WERI-Rb-1 (cell line): ENCODE results near the gene MARCO.
A peak's percentile ranks its signal among the peaks of the same experiment; 100 is the strongest.

ENCODE experiments used
- DNase-seq: peaks from one replicate; pipeline ENCODE4 v3.0.0-alpha.2; 2020
- H3K27ac ChIP-seq: fragments of 250-450 bp; sonication (Bioruptor Pico); 2 replicates; pipeline ENCODE4 v1.5.1; 2020; ENCODE audit warnings: mild to moderate bottlenecking, moderate library complexity
- H3K27me3 ChIP-seq: fragments of 250-450 bp; sonication (Bioruptor Pico); 2 replicates; pipeline ENCODE4 v1.5.1; 2021; ENCODE audit warnings: mild to moderate bottlenecking, low read depth, moderate library complexity; ENCODE audit not compliant: insufficient read depth, severe bottlenecking
- H3K36me3 ChIP-seq: fragments of 250-450 bp; sonication (Bioruptor Pico); 2 replicates; pipeline ENCODE4 v1.5.1; 2020; ENCODE audit warnings: mild to moderate bottlenecking, moderate library complexity
- H3K4me3 ChIP-seq: 2 replicates; pipeline ENCODE4 v1.5.1; 2011; ENCODE audit warnings: low read depth, mild to moderate bottlenecking, control low read depth, low read length
- H3K9me3 ChIP-seq: fragments of 250-450 bp; sonication (Bioruptor Pico); 2 replicates; pipeline ENCODE4 v1.5.1; 2021; ENCODE audit warnings: mild to moderate bottlenecking, moderate library complexity; ENCODE audit not compliant: severe bottlenecking
- TF ChIP-seq, protein P1 (sequence below): IDR thresholded peaks from 2 replicates; pipeline ENCODE4 v1.5.1; 2011; ENCODE audit warnings: low read depth, mild to moderate bottlenecking, control low read depth, inconsistent platforms, low read length

Gene MARCO

DNA sequence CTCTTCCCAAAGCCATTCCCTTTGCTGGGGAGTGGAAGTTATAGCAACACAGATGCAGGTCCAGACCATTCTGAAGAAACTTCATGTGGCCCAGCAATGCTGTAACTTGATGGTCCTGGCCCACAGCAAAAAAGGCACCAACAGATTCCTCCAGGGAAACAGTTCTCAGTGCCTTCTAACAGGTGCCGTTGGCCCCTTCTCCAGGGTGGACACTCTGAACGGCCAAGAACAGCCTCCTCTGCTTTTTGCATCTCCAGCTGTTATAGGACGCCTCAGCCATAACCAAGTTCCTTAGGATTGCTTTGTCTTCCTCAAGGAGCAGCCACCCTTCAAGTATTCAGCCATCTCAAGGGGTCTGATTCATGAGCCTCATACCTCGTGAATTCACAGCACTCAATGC is 38.0 kb downstream of the MARCO start:
- H3K27me3 ChIP-seq: no peaks in the 10 kb centered on the region
- H3K27ac ChIP-seq: 0 out of 2 replicates have a peak overlapping the region, but pooled peaks have one; percentile 10
- no peak overlapping the region for H3K4me3 ChIP-seq
- DNase-seq: no peak
- TF ChIP-seq, protein P1, sequence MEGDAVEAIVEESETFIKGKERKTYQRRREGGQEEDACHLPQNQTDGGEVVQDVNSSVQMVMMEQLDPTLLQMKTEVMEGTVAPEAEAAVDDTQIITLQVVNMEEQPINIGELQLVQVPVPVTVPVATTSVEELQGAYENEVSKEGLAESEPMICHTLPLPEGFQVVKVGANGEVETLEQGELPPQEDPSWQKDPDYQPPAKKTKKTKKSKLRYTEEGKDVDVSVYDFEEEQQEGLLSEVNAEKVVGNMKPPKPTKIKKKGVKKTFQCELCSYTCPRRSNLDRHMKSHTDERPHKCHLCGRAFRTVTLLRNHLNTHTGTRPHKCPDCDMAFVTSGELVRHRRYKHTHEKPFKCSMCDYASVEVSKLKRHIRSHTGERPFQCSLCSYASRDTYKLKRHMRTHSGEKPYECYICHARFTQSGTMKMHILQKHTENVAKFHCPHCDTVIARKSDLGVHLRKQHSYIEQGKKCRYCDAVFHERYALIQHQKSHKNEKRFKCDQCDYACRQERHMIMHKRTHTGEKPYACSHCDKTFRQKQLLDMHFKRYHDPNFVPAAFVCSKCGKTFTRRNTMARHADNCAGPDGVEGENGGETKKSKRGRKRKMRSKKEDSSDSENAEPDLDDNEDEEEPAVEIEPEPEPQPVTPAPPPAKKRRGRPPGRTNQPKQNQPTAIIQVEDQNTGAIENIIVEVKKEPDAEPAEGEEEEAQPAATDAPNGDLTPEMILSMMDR: no peak
- no peaks in the 10 kb centered on the region for H3K36me3 ChIP-seq
- H3K9me3 ChIP-seq: peaks cover 9% of the 10 kb centered on the region

DNA sequence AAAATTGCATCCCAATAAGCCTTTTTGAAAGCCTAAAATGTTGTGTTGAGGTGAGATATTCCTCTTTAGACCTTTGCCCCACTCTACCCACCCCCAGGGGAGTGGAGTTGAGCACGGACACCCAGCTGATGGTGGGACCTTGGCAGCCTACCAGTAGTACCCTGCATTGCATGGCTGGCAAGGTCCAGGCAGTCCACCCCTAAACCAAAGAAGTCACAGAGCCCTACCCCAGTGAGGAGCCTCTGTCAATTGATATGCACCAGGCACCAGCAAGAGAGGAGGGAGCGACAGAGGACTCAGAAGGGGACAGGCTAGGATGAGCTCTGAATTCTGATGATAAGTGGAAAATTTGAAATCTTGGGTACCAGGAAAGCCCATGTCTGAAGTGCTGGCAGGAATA is 38.6 kb downstream of the MARCO start:
- TF ChIP-seq, protein P1: no peak
- Histone ChIP-seq H3K27ac (0 out of 2 replicates have a peak overlapping the region, but pooled peaks have one; percentile 10), H3K36me3 (no peaks in the 10 kb centered on the region), H3K27me3 (no peaks in the 10 kb centered on the region), H3K4me3 (no peak overlapping the region), H3K9me3 (peaks cover 9% of the 10 kb centered on the region)
- no peak for DNase-seq

DNA sequence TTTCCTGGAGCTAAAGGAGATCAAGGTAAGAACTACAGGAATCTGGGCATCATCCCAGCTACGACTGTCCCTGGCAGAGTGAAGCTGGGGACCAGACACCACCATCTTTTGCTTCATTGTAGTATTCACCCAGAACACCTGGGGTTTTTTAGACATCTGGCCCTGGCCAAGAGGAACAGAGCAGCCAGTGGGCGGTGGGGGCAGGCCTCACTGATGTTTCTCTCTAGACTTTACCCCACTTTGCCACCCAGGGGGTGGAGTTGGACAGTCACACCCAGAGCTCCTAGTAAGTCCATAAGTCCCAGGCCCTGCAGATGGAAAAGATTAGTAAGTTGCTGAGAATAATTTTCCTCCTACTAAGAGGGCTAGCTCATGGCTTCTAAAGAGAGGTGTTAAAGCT is 39.6 kb downstream of the MARCO start:
- Histone ChIP-seq H3K9me3 (peaks cover 6% of the 10 kb centered on the region), H3K36me3 (no peaks in the 10 kb centered on the region), H3K27me3 (no peaks in the 10 kb centered on the region), H3K4me3 (no peak overlapping the region), H3K27ac (peak overlapping the region; percentile 54)
- TF ChIP-seq, protein P1: no peak
- peak; percentile 38 for DNase-seq

DNA sequence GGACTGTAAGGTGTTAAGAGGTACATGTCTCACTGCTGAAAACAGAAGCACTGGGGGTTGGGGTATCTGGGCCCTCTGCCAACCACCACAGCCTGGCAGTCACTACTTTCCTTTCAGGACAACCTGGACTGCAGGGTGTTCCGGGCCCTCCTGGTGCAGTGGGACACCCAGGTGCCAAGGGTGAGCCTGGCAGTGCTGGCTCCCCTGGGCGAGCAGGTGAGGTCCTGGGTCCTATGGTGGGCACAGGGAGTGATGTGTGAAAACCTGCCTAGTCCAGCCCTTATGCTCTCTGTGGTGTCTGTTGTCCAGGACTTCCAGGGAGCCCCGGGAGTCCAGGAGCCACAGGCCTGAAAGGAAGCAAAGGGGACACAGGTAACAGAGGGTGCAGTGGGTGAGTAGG is 40.0 kb downstream of the MARCO start:
- TF ChIP-seq, protein P1: no peak
- peaks cover 3% of the 10 kb centered on the region for H3K9me3 ChIP-seq
- no peaks in the 10 kb centered on the region for H3K27me3 ChIP-seq
- H3K27ac ChIP-seq: peak overlapping the region; percentile 54
- no peaks in the 10 kb centered on the region for H3K36me3 ChIP-seq
- H3K4me3 ChIP-seq: no peak overlapping the region
- DNase-seq: no peak

DNA sequence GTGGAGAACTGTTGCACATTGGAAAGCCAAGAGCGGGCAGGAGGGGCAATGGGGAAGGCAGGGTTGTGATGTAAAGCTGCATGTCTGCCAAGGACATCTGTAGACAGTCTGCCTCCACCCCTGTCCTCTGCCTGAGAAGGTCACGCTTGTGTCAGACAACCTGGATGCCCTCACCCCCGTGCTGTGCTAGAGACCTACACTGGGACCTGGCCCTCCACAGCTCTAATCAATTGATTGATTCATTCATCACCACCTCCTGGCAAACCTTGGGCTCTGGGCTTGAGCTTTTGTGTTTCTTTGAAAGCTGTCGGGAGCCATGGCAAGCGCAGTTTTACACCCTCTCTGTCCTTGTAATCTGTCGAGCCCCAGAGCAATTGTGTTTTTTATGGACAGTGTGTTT is 41.1 kb downstream of the MARCO start:
- no peak for DNase-seq
- Histone ChIP-seq H3K27ac (no peak overlapping the region), H3K9me3 (peaks cover 3% of the 10 kb centered on the region), H3K4me3 (no peak overlapping the region), H3K36me3 (no peaks in the 10 kb centered on the region), H3K27me3 (no peaks in the 10 kb centered on the region)
- TF ChIP-seq, protein P1: no peak

DNA sequence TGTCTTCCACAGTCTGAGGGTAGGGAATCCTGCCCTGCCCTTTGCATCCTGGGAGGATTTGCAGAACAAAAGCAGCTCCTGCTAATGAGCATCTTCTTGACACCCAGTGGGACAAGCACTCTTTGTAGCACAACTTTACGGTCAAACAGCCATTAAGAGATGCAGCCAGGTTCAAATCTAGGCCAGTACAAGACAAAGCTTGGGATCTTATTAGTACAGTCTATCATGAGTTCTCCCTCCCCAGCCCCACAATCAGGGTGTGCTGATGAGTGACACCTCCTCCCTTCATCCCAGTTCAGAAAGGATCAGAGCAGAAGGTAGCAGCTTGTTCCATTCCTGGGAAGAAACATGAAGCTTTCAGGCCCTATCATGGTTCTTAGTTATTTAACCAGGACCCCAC is 41.9 kb downstream of the MARCO start:
- Histone ChIP-seq H3K27ac (no peak overlapping the region), H3K4me3 (no peak overlapping the region), H3K36me3 (no peaks in the 10 kb centered on the region), H3K9me3 (peaks cover 3% of the 10 kb centered on the region), H3K27me3 (no peaks in the 10 kb centered on the region)
- DNase-seq: no peak
- TF ChIP-seq, protein P1: no peak
